Activated T-cell treated with anti-CD3 and anti-CD28 coated beads for 24 hours (primary cell): ENCODE measurements around the gene RTKN.

Experiments
- DNase-seq: peaks from one replicate; pipeline ENCODE4 v3.0.0-alpha.2; 2020; ENCODE audit warnings: low read depth

The RTKN gene

DNA sequence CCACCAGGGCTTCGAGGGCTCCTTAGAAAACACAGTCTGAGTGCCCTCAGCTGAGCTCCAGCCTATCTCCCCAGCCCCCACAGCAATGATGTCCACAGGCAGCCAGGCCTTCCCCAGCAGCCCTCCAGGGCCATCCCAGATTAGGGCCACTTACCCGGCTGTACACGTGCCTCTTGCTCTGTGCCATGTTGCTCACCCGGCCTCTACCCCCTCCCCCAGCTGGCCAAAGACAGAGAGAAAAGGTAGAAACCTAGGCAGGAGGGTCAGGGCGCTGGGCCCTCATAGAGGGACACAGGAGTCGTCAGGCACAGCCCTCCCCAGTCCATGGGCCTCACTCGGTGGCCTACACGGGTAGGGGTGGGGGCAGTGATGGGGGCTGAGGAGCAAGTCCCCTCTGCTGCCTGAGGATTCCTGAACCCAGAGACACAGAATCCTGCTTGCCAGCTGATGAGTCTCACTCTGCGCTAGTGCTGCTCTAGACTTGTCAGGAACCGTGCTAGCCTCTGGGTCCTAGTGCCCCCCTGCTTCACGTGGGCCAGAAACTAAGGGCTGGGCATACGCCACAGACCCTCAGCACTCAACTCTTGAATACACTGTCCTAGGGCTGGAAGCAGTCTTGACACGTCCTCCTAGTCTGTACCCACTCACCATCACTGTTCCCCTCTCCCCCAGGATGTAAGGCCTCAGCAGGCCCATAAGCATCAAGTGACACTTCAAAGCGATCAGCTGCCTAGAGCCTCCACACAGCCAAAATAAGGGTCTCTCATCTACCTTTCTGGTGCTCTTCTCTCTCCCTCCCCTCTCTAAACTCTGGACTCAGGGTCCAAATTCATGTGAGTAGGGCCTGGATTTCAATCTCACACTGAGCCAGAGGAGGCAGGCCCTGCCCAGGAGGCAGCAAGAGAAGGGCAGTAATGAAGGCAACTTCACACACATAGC is 61.6 kb downstream of the RTKN start, which contains the start of gene DCTN1:
TSS of gene DCTN1 (minus strand) at position 461 of the 939 bp plus-strand sequence. CDS start at position 187, 274 bp downstream.
- DNase-seq: no peak

DNA sequence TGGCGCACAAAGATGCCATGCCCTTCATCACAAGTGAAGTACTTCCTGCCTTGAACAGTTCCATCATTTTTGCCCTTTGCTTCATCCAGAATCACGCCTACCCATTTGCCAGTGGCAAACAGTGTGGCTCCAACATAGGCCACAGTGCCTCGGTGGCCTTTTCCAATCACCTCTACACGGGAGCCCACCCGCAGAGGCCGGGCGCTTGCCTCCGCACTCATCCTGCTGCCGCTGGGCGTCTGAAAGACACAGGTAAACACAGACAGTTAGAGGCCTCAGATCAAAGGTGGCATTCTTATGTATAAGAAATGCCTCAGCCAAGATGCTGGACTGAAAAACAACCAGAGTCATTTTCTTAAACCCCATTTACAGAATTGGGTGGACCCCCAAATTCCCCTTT is 63.7 kb downstream of the RTKN start:
- DNase-seq: no peak

DNA sequence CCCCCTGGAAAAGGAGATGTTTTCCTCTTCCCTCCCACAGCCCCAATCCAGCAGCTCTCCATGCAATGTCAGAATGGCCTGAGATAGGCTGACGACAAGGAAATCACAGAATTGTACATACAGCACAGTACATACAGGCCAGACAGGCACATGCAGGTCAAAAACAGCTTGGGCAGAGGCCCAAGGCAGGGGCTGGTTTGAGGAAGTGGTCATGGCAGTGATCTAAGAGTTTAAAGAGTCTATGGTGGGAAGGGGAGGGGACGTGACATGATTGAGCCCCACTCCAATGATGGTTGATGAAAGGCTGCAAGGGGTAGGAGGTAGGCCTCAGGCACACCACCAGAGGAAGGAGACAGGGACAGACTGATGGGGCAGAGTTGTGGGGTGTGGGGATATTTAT is 65.9 kb downstream of the RTKN start:
- DNase-seq: no peak
